Naive thymus-derived CD4-positive, alpha-beta T cell (primary cell): ENCODE measurements around the gene HDGFL3. TPM values are rescaled to one million over a fixed set of nuclear protein-coding genes. Genes with fewer than 3 reads are reported as not detected.
A peak's percentile ranks its signal among the peaks of the same experiment; 100 is the strongest.
"Not testable (repeated sequence)": the region's sequence is repeated elsewhere in the genome, so short reads cannot be mapped to it uniquely, and the experiment has no call there.

ENCODE experiments used
- ATAC-seq: fragments of 150-1000 bp; cut with Tn5 transposase; 2 replicates; pipeline ENCODE4 v1.10.0; 2021; ENCODE audit warnings: mild to moderate bottlenecking, moderate library complexity
- CTCF ChIA-PET: fragments of 350-600 bp; sonication (Branson Sonifier 250); formaldehyde crosslinking; loops from one replicate; lab custom pipeline; 2021; ENCODE audit warnings: antibody characterized with exemption; lab: Charles Lee
- POLR2A ChIA-PET: fragments of 350-600 bp; sonication (Branson Sonifier 250); formaldehyde crosslinking; loops from one replicate; lab custom pipeline; 2021; ENCODE audit warnings: antibody characterized with exemption, inconsistent platforms; lab: Charles Lee
- DNase-seq, 9 donors: peaks; one replicate each; pipeline versions ENCODE4 v3.0.0 to v3.0.0-alpha.2; 2020 to 2022; ENCODE audit warnings: mixed read lengths in 1 of 9
- H3K27ac ChIP-seq: one replicate; pipeline ENCODE4 v1.7.0; 2013; ENCODE audit warnings: mild to moderate bottlenecking, low read depth, low read length, moderate library complexity
- H3K27me3 ChIP-seq, 2 donors: one replicate each; pipeline ENCODE4 v1.7.0; 2013; ENCODE audit warnings: low read length in 2 of 2, mild to moderate bottlenecking in 2 of 2, moderate library complexity in 2 of 2; ENCODE audit not compliant: control insufficient read depth in 2 of 2, insufficient read depth in 2 of 2
- H3K36me3 ChIP-seq, 3 experiments: 1 replicate in 2 of 3; 2 replicates in 1 of 3; pipeline ENCODE4 v1.7.0; 2013; ENCODE audit warnings: low read length in 3 of 3, mild to moderate bottlenecking in 3 of 3, moderate library complexity in 1 of 3; ENCODE audit not compliant: insufficient read depth in 3 of 3, control insufficient read depth in 2 of 3
- H3K4me1 ChIP-seq, 2 donors: one replicate each; pipeline ENCODE4 v1.7.0; 2013; ENCODE audit warnings: low read length in 2 of 2, mild to moderate bottlenecking in 2 of 2, moderate library complexity in 1 of 2; ENCODE audit not compliant: control insufficient read depth in 2 of 2, insufficient read depth in 2 of 2
- H3K4me3 ChIP-seq: 2 replicates; pipeline ENCODE4 v1.7.0; 2013; ENCODE audit warnings: mild to moderate bottlenecking, low read length
- H3K9me3 ChIP-seq, 3 experiments: 1 replicate in 2 of 3; 2 replicates in 1 of 3; pipeline ENCODE4 v1.7.0; 2013; ENCODE audit warnings: low read length in 3 of 3; ENCODE audit not compliant: control insufficient read depth in 2 of 3
- H3K27ac Mint-ChIP-seq, 9 donors: one replicate each; pipeline ENCODE4 v1.8.0; 2020 to 2022; ENCODE audit warnings: mixed read lengths in 9 of 9, mild to moderate bottlenecking in 8 of 9, moderate library complexity in 5 of 9, inconsistent platforms in 2 of 9
- H3K27me3 Mint-ChIP-seq, 5 donors: one replicate each; pipeline ENCODE4 v1.8.0; 2021 to 2022; ENCODE audit warnings: mixed read lengths in 5 of 5, mild to moderate bottlenecking in 1 of 5
- H3K36me3 Mint-ChIP-seq, 5 donors: one replicate each; pipeline ENCODE4 v1.8.0; 2020 to 2022; ENCODE audit warnings: mixed read lengths in 5 of 5, mild to moderate bottlenecking in 3 of 5, inconsistent platforms in 1 of 5
- H3K4me1 Mint-ChIP-seq, 7 donors: one replicate each; pipeline ENCODE4 v1.8.0; 2020 to 2022; ENCODE audit warnings: mixed read lengths in 7 of 7, mild to moderate bottlenecking in 3 of 7, inconsistent platforms in 1 of 7
- H3K4me3 Mint-ChIP-seq, 10 donors: one replicate each; pipeline ENCODE4 v1.8.0; 2020 to 2022; ENCODE audit warnings: mild to moderate bottlenecking in 10 of 10, mixed read lengths in 10 of 10, moderate library complexity in 6 of 10, inconsistent platforms in 2 of 10
- H3K9me3 Mint-ChIP-seq, 11 donors: one replicate each; pipeline ENCODE4 v1.8.0; 2020 to 2022; ENCODE audit warnings: mixed read lengths in 11 of 11, mild to moderate bottlenecking in 4 of 11, inconsistent platforms in 1 of 11, moderate library complexity in 1 of 11
- intact Hi-C, 2 donors: fragments of 100-400 bp; cut with micrococcal nuclease; formaldehyde crosslinking; loops; one replicate each; pipeline ENCODE4 v1.15.1; 2023
- polyA plus RNA-seq, 2 donors: library from polyadenylated mRNA; unstranded; fragments of 300-500 nt; fragmentation: Illumina TruSeq; gene quantifications; one replicate each; pipeline ENCODE4 v1.2.3, GENCODE V29; 2021
- total RNA-seq, 6 experiments: library from RNA in 5 of 6; stranded (reverse) in 5 of 6; gene quantifications; 1 replicate in 5 of 6; 2 replicates in 1 of 6; pipeline ENCODE4 v1.2.3 and lab custom pipeline; 2021 to 2026

Gene HDGFL3
- total and polyA plus RNA-seq, 7 experiments from 2014 or later, result 2.1 to 50.1 (median 3.6) TPM

GRCh38 chr15:83158393-83158792 is 49.2 kb downstream of the HDGFL3 start:
- H3K36me3 Mint-ChIP-seq, result peaks cover 0 to 25% (median 0%) of the 10 kb centered on the region in 5 donors
- DNase-seq (no peak), ATAC-seq (no peak)
- no peaks in the 10 kb centered on the region for H3K4me1 ChIP-seq
- peak overlapping the region in 1 of 9 donors; percentile 44 for H3K27ac Mint-ChIP-seq
- H3K4me3 Mint-ChIP-seq, result no peak overlapping the region
- no peaks in the 10 kb centered on the region for H3K27me3 ChIP-seq
- CTCF ChIA-PET, result no interaction called here
- H3K27ac ChIP-seq, result no peak overlapping the region
- peaks cover 0 to 19% (median 11%) of the 10 kb centered on the region in 7 donors for H3K4me1 Mint-ChIP-seq
- no peaks in the 10 kb centered on the region for H3K9me3 ChIP-seq
- peaks cover 0 to 27% (median 8%) of the 10 kb centered on the region in 5 donors for H3K27me3 Mint-ChIP-seq
- intact Hi-C loops, result no loop called here
- no peaks in the 10 kb centered on the region for H3K9me3 Mint-ChIP-seq
- no peak overlapping the region for H3K4me3 ChIP-seq
- H3K36me3 ChIP-seq, result no peaks in the 10 kb centered on the region
- POLR2A ChIA-PET, result no interaction called here

GRCh38 chr15:83155942-83156341 is 51.7 kb downstream of the HDGFL3 start:
- no peaks in the 10 kb centered on the region for H3K4me1 ChIP-seq
- H3K27ac Mint-ChIP-seq, result no peak overlapping the region
- H3K4me3 Mint-ChIP-seq, result no peak overlapping the region
- H3K9me3 ChIP-seq, result no peaks in the 10 kb centered on the region
- intact Hi-C loops, result no loop called here
- no peaks in the 10 kb centered on the region for H3K9me3 Mint-ChIP-seq
- ChIA-PET POLR2A (no interaction called here), CTCF (no interaction called here)
- H3K36me3 Mint-ChIP-seq, result peaks cover 0 to 20% (median 0%) of the 10 kb centered on the region in 5 donors
- no peaks in the 10 kb centered on the region for H3K27me3 ChIP-seq
- DNase-seq, result no peak
- no peaks in the 10 kb centered on the region for H3K36me3 ChIP-seq
- H3K27me3 Mint-ChIP-seq, result peaks cover 0 to 20% (median 8%) of the 10 kb centered on the region in 5 donors
- H3K27ac ChIP-seq, result no peak overlapping the region
- H3K4me1 Mint-ChIP-seq, result peaks cover 0 to 12% (median 0%) of the 10 kb centered on the region in 7 donors
- no peak for ATAC-seq
- H3K4me3 ChIP-seq, result no peak overlapping the region

GRCh38 chr15:83153288-83153687 is 54.3 kb downstream of the HDGFL3 start:
- H3K4me1 ChIP-seq, result no peaks in the 10 kb centered on the region
- ChIA-PET POLR2A (no interaction called here), CTCF (no interaction called here)
- H3K27me3 ChIP-seq, result no peaks in the 10 kb centered on the region
- Mint-ChIP-seq H3K27me3 (peaks cover 0 to 18% (median 4%) of the 10 kb centered on the region in 5 donors), H3K36me3 (peaks cover 0 to 24% (median 6%) of the 10 kb centered on the region in 5 donors), H3K4me1 (peaks cover 0 to 6% (median 0%) of the 10 kb centered on the region in 7 donors), H3K9me3 (peaks cover 0 to 4% (median 0%) of the 10 kb centered on the region in 11 donors), H3K27ac (no peak overlapping the region), H3K4me3 (no peak overlapping the region)
- ATAC-seq (no peak), DNase-seq (no peak)
- no peak overlapping the region for H3K4me3 ChIP-seq
- intact Hi-C loops, result no loop called here
- no peak overlapping the region for H3K27ac ChIP-seq
- no peaks in the 10 kb centered on the region for H3K9me3 ChIP-seq
- H3K36me3 ChIP-seq, result no peaks in the 10 kb centered on the region

GRCh38 chr15:83144771-83145170 is 62.9 kb downstream of the HDGFL3 start:
- no peak for DNase-seq
- ChIA-PET CTCF (interaction anchor here (0.6 kb wide), 1 partner anchor 1864 kb away, joined by 3 read pairs; no protein-coding TSS in a partner anchor), POLR2A (no interaction called here)
- peaks cover 0 to 37% (median 21%) of the 10 kb centered on the region in 5 donors for H3K36me3 Mint-ChIP-seq
- H3K9me3 Mint-ChIP-seq, result peaks cover 0 to 5% (median 3%) of the 10 kb centered on the region in 11 donors
- no peaks in the 10 kb centered on the region for H3K4me1 Mint-ChIP-seq
- intact Hi-C loops, result no loop called here
- no peak for ATAC-seq
- Histone ChIP-seq H3K9me3 (no peaks in the 10 kb centered on the region), H3K4me3 (no peak overlapping the region), H3K4me1 (no peaks in the 10 kb centered on the region), H3K27ac (no peak overlapping the region), H3K27me3 (no peaks in the 10 kb centered on the region), H3K36me3 (no peaks in the 10 kb centered on the region)
- peaks cover 0 to 35% (median 12%) of the 10 kb centered on the region in 5 donors for H3K27me3 Mint-ChIP-seq
- H3K4me3 Mint-ChIP-seq, result no peak overlapping the region
- H3K27ac Mint-ChIP-seq, result no peak overlapping the region

GRCh38 chr15:83142151-83142550 is 65.5 kb downstream of the HDGFL3 start:
- H3K4me3 Mint-ChIP-seq, H3K27ac ChIP-seq, intact Hi-C loops, H3K36me3 ChIP-seq, POLR2A ChIA-PET, H3K9me3 Mint-ChIP-seq, H3K4me1 Mint-ChIP-seq, H3K9me3 ChIP-seq, H3K27ac Mint-ChIP-seq, H3K4me3 ChIP-seq, H3K4me1 ChIP-seq, H3K27me3 ChIP-seq, DNase-seq, ATAC-seq, CTCF ChIA-PET: not testable (repeated sequence)
- peaks cover 0 to 24% (median 10%) of the 10 kb centered on the region in 5 donors for H3K36me3 Mint-ChIP-seq
- H3K27me3 Mint-ChIP-seq, result peaks cover 0 to 25% (median 5%) of the 10 kb centered on the region in 5 donors

GRCh38 chr15:83132861-83133523 is 74.6 kb downstream of the HDGFL3 start:
- POLR2A ChIA-PET, result no interaction called here
- intact Hi-C loops, result loop anchor here in 1 of 2 donors (10.0 kb wide), 1 partner anchor 52 kb away; no protein-coding TSS in a partner anchor
- no peaks in the 10 kb centered on the region for H3K4me1 Mint-ChIP-seq

GRCh38 chr15:83129791-83130190 is 77.8 kb downstream of the HDGFL3 start:
- Mint-ChIP-seq H3K4me3 (no peak overlapping the region), H3K27ac (no peak overlapping the region), H3K27me3 (no peaks in the 10 kb centered on the region), H3K4me1 (no peaks in the 10 kb centered on the region), H3K36me3 (peaks cover 0 to 26% (median 0%) of the 10 kb centered on the region in 5 donors), H3K9me3 (no peaks in the 10 kb centered on the region)
- no peak for ATAC-seq
- POLR2A ChIA-PET, result no interaction called here
- Histone ChIP-seq H3K4me1 (no peaks in the 10 kb centered on the region), H3K27ac (no peak overlapping the region), H3K9me3 (no peaks in the 10 kb centered on the region), H3K27me3 (no peaks in the 10 kb centered on the region), H3K4me3 (no peak overlapping the region), H3K36me3 (no peaks in the 10 kb centered on the region)
- CTCF ChIA-PET, result no interaction called here
- intact Hi-C loops, result loop anchor here in 1 of 2 donors (10.0 kb wide), 1 partner anchor 55 kb away; no protein-coding TSS in a partner anchor
- DNase-seq, result no peak

More at GRCh38 chr15:83132861-83133523, 74.6 kb downstream of the HDGFL3 start:
- no peak overlapping the region for H3K4me3 Mint-ChIP-seq
- CTCF ChIA-PET, result no interaction called here
- no peaks in the 10 kb centered on the region for H3K36me3 ChIP-seq
- H3K4me3 ChIP-seq, result no peak overlapping the region
- no peaks in the 10 kb centered on the region for H3K9me3 Mint-ChIP-seq
- ATAC-seq, result no peak
- H3K4me1 ChIP-seq, result no peaks in the 10 kb centered on the region
- peaks cover 0 to 16% (median 0%) of the 10 kb centered on the region in 5 donors for H3K36me3 Mint-ChIP-seq
- peaks cover 0 to 3% of the 10 kb centered on the region in 2 donors for H3K27me3 ChIP-seq
- no peak for DNase-seq
- H3K27ac ChIP-seq, result no peak overlapping the region
- no peak overlapping the region for H3K27ac Mint-ChIP-seq
- H3K9me3 ChIP-seq, result no peaks in the 10 kb centered on the region
- no peaks in the 10 kb centered on the region for H3K27me3 Mint-ChIP-seq
